Heart left ventricle (tissue), 16 donors: ENCODE data around the gene ALDH1L1. TPM values are rescaled to one million over a fixed set of nuclear protein-coding genes. Genes with fewer than 3 reads are reported as not detected.

Experiments used
- ATAC-seq, 4 donors: fragments of 200-7000 bp; cut with Tn5 transposase; one replicate each; pipeline ENCODE4 v1.9.1; 2020 to 2022; ENCODE audit warnings: moderate library complexity in 4 of 4, mild to moderate bottlenecking in 3 of 4, moderate number of reproducible peaks in 1 of 4
- DNase-seq, 5 donors: peaks; one replicate each; pipeline ENCODE4 v3.0.0-alpha.2; 2020
- H3K27ac ChIP-seq, 12 donors: fragments of 200-600 bp; sonication (generic) in 4 of 12; one replicate each; pipeline versions ENCODE4 v1.5.0 to v1.8.0; 2016 to 2022; ENCODE audit warnings: mild to moderate bottlenecking in 2 of 12
- H3K27me3 ChIP-seq, 9 donors: fragments of 200-600 bp; sonication (generic) in 2 of 9; one replicate each; pipeline versions ENCODE4 v1.5.1 to v1.8.0; 2016 to 2022; ENCODE audit warnings: mild to moderate bottlenecking in 3 of 9
- H3K36me3 ChIP-seq, 9 donors: fragments of 200-600 bp; sonication (generic) in 2 of 9; one replicate each; pipeline versions ENCODE4 v1.5.0 to v1.8.0; 2018 to 2022; ENCODE audit warnings: mild to moderate bottlenecking in 2 of 9
- H3K4me1 ChIP-seq, 12 donors: fragments of 200-600 bp; sonication (generic) in 4 of 12; one replicate each; pipeline versions ENCODE4 v1.5.0 to v1.8.0; 2016 to 2022; ENCODE audit warnings: mild to moderate bottlenecking in 3 of 12
- H3K4me3 ChIP-seq, 12 donors: fragments of 200-600 bp; sonication (generic) in 4 of 12; one replicate each; pipeline versions ENCODE4 v1.5.0 to v1.8.0; 2017 to 2022; ENCODE audit warnings: mild to moderate bottlenecking in 9 of 12, moderate library complexity in 4 of 12
- H3K9me3 ChIP-seq, 12 donors: fragments of 200-600 bp; sonication (generic) in 4 of 12; one replicate each; pipeline versions ENCODE4 v1.5.0 to v1.8.0; 2016 to 2022; ENCODE audit warnings: mild to moderate bottlenecking in 1 of 12
- POLR2A ChIP-seq, 2 donors: fragments of 450-650 bp; IDR thresholded peaks; one replicate each; pipeline ENCODE4 v1.6.1; 2017; ENCODE audit warnings: antibody characterized with exemption in 2 of 2, mild to moderate bottlenecking in 2 of 2, moderate library complexity in 2 of 2
- WGBS, 4 donors: extraction: QIAGEN DNeasy Blood & Tissue Kit in 2 of 4; methylation state at CpG; one replicate each; pipeline versions ENCODE4 v1.1.5 to v1.1.7; 2013 to 2018; 5-methylcytosine and 5-hydroxymethylcytosine counted together
- intact Hi-C, 10 donors: fragments of 100-400 bp; cut with DNase I; formaldehyde crosslinking; loops; one replicate each; pipeline versions ENCODE4 v1.11.1 to v1.14.2; 2022
- polyA plus RNA-seq, 2 donors: library from polyadenylated mRNA; stranded (reverse); fragments of 200-250 nt; gene quantifications; one replicate each; pipeline ENCODE4 v1.2.3, GENCODE V29; 2013
- total RNA-seq, 9 donors: library from RNA; depleted of rRNA in 2 of 9; stranded (reverse); fragments of >200 nt in 2 of 9; fragmentation: NEBNext Ultra II Directional in 3 of 9; extraction: Animal tissue kit (Norgen Biotek cat#: 25700) in 3 of 9; gene quantifications; one replicate each; pipeline versions ENCODE4 v1.1.0 to v1.2.4, GENCODE V29; 2016 to 2023
- TF ChIP-seq, protein P1 (sequence below), 12 donors: fragments of 200-600 bp; sonication (generic) in 4 of 12; IDR thresholded peaks; one replicate each; pipeline versions ENCODE4 v1.5.0 to v1.8.0; 2018 to 2022; ENCODE audit warnings: antibody characterized with exemption in 12 of 12, mild to moderate bottlenecking in 5 of 12
- donor health status: ischemic (EF 13 %, LVEDD 7.1; RV severe dilation, severe dysfunction).
- donor health status: healthy with polysubstance abuse.
- donor health status: DM: no; HTN: yes; CAD: no.
- donor health status: DM: no; HTN: no; CAD: no.
- donor health status: ischemic (EF 25% LVEDD 6.9; RV normal size, moderate dysfunction).
- donor health status: ischemic (EF 25% LVEDD 5.7; RV mildly dilated, moderate dysfunction).
- donor health status: healthy.
- donor health status: DM: yes; HTN: yes; CAD: no.
- donor health status: ischemic (EF 35%, LVEDD 5.7; RV mildly dilated, moderate dysfunction).
- donor health status: nonischemic (EF 11% LVEDD 7.7; RV severe dilation, severe dysfunction).
- donor health status: DM: yes; HTN: yes; CAD: no.
- donor health status: PGD.
- donor health status: ischemic (EF 29% LVEDD 5.4; RV normal size, mild dysfunction).
- donor health status: nonischemic (EF 23%, LVEDD 6.1; RV moderate dilation, normal function).

Gene ALDH1L1
- total and polyA plus RNA-seq, 11 donors = 13.4 to 74.1 (median 29.0) TPM

DNA sequence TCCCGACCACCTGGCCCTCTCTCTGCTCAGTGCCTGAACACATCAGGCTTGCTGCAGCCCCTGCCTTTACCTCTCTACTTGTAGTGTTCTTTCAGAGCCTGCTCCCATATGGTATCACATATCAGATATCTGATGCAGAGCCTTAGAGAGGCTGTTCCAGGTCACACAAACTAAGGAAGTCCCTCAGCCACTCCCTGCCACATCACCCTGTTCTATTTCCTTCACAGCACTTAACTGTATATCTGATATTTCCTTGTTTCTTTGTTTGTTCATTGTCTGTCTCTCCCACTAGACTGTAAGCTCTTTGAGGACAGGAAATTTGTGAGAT is 976 bp upstream of the ALDH1L1 start:
- H3K27ac ChIP-seq = peak overlapping the region in 11 of 12 donors; percentile 71 to 97 (median 91)
- WGBS, 4 donors = 24 to 51% (median 37%) methylated on average over 1 of the region's 1 CpG
- intact Hi-C loops = loop anchor here in 1 of 10 donors (2.0 kb wide), 1 partner anchor 17 kb away; no protein-coding TSS in a partner anchor
- H3K27me3 ChIP-seq = peaks cover 0 to 28% (median 0%) of the 10 kb centered on the region in 9 donors
- no peaks in the 10 kb centered on the region for H3K36me3 ChIP-seq
- DNase-seq (no peak), ATAC-seq (no peak)
- peak overlapping the region; percentile 58 to 87 (median 66) for H3K4me3 ChIP-seq
- H3K9me3 ChIP-seq = peaks cover 0 to under 1% (median 0%) of the 10 kb centered on the region in 12 donors
- TF ChIP-seq, protein P1, sequence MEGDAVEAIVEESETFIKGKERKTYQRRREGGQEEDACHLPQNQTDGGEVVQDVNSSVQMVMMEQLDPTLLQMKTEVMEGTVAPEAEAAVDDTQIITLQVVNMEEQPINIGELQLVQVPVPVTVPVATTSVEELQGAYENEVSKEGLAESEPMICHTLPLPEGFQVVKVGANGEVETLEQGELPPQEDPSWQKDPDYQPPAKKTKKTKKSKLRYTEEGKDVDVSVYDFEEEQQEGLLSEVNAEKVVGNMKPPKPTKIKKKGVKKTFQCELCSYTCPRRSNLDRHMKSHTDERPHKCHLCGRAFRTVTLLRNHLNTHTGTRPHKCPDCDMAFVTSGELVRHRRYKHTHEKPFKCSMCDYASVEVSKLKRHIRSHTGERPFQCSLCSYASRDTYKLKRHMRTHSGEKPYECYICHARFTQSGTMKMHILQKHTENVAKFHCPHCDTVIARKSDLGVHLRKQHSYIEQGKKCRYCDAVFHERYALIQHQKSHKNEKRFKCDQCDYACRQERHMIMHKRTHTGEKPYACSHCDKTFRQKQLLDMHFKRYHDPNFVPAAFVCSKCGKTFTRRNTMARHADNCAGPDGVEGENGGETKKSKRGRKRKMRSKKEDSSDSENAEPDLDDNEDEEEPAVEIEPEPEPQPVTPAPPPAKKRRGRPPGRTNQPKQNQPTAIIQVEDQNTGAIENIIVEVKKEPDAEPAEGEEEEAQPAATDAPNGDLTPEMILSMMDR (IDR thresholded peaks at IDR 0.05) = no peak
- TF ChIP-seq POLR2A (IDR thresholded peaks at IDR 0.05) = no peak
- H3K4me1 ChIP-seq = peaks cover 0 to 36% (median 3%) of the 10 kb centered on the region in 12 donors

DNA sequence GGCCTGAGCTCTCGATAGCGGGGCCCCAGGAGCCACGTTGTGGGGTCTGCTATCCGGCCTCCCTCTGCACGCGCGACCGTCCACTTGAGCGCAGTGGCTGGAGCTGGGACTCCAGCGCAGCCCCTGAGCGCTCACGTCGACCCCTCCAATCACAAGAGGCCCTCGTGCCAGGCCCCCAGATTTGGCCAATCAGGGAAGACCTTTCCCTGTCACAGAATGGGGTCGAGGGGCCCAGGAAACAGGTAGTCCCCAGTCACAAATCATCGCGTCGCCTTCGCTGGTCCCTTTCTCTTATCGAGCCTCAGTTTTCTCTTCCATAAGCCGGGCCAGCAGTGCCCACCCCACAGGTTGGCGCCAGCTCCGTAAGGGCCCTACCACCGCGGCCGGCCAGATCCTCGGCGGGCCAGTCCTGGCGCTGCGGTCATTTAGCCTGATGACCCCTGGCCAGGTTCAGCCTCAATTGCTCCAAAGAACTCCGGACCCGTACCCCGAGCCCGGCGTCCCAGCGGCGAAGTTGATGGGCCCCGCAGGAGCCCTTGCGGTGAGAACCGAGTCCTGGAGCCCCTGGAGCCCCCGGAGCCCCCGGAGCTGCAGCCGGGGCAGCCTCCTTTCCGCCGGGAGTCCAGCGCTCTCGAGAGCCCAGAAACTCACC is 435 bp downstream of the ALDH1L1 start:
- ATAC-seq = peak; percentile 75 to 88 (median 82)

DNA sequence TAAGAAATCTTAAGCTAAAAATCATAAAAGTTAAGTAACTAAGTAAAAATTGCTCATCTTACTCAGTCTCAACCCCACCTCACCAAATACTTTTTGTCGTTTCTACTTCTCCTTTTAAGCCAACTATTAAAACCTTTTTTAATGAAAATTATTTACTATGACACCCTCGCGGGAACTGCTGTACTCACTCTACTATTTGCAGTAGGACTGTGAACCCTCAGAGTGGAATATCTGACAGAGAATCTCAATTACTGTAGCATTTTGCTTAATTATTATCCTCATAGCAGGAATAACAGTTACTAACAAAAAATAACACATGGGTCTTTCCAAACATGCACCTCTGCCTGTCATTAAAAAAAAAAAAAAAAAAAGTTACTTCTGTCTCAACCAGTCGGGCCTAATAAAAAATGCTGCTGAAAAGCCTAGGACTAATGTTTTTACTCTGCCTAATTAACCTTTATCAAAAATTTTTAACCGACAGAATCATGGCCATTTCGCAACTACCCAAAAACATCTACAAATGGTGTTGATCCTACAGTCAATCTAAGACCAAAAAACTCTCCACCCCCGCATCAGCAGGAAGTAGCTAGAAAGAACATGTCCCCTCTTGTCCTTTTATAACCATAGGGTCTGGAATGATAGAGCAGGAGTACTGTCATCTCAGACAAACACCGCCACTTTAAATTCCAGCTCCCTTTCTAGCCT is 10.2 kb downstream of the ALDH1L1 start:
- ATAC-seq = no peak
- TF ChIP-seq, protein P1 (IDR thresholded peaks at IDR 0.05) = no peak
- TF ChIP-seq POLR2A (IDR thresholded peaks at IDR 0.05) = no peak
- Histone ChIP-seq H3K36me3 (no peaks in the 10 kb centered on the region), H3K9me3 (peaks cover 0 to under 1% (median 0%) of the 10 kb centered on the region in 12 donors), H3K4me3 (no peak overlapping the region), H3K27ac (peak overlapping the region in 1 of 12 donors; percentile 9), H3K27me3 (peaks cover 0 to 12% (median 0%) of the 10 kb centered on the region in 9 donors), H3K4me1 (peaks cover 0 to 8% (median 0%) of the 10 kb centered on the region in 12 donors)
- DNase-seq = no peak
- 85 to 88% (median 87%) methylated on average over 8 of the region's 8 CpGs for WGBS, 4 donors
- intact Hi-C loops = no loop called here

More for the DNA sequence above, 435 bp downstream of the ALDH1L1 start:
- intact Hi-C loops = loop anchor here in 1 of 10 donors (2.0 kb wide), 1 partner anchor 19 kb away; no protein-coding TSS in a partner anchor
- TF ChIP-seq, protein P1 (IDR thresholded peaks at IDR 0.05) = no peak
- TF ChIP-seq POLR2A (IDR thresholded peaks at IDR 0.05) = no peak
- 1 to 27% (median 6%) methylated on average over 12 to 47 of the region's 47 CpGs for WGBS, 4 donors
- Histone ChIP-seq H3K27ac (peak overlapping the region; percentile 71 to 97 (median 92)), H3K4me1 (peaks cover 0 to 36% (median 3%) of the 10 kb centered on the region in 12 donors), H3K27me3 (peaks cover 0 to 28% (median 0%) of the 10 kb centered on the region in 9 donors), H3K4me3 (peak overlapping the region; percentile 58 to 87 (median 66)), H3K9me3 (peaks cover 0 to 13% (median 0%) of the 10 kb centered on the region in 12 donors), H3K36me3 (no peaks in the 10 kb centered on the region)
- peak; percentile 58 to 85 (median 77) for DNase-seq

- ATAC-seq = no peak
- H3K4me1 ChIP-seq = peaks cover 0 to 8% (median 0%) of the 10 kb centered on the region in 12 donors
- H3K4me3 ChIP-seq = no peak overlapping the region
- no peak for DNase-seq
- H3K36me3 ChIP-seq = no peaks in the 10 kb centered on the region
- TF ChIP-seq, protein P1 (IDR thresholded peaks at IDR 0.05) = no peak
- TF ChIP-seq POLR2A (IDR thresholded peaks at IDR 0.05) = no peak
- no peak overlapping the region for H3K27ac ChIP-seq
- 84 to 88% (median 86%) methylated on average over 4 of the region's 4 CpGs for WGBS, 4 donors
- no peaks in the 10 kb centered on the region for H3K9me3 ChIP-seq
- peaks cover 0 to 12% (median 0%) of the 10 kb centered on the region in 9 donors for H3K27me3 ChIP-seq
- intact Hi-C loops = no loop called here
Measured at GRCh38 chr3:126167566-126167965, 12.8 kb downstream of the ALDH1L1 start.
